Erythroblast (primary cell): ENCODE results near the gene RBM19.

Experiments
- DNase-seq, 2 experiments: peaks; one replicate each; lab custom pipeline; 2025; lab: John Stamatoyannopoulos, UW
- GATA1 ChIP-seq: IDR thresholded peaks from 2 replicates; pipeline ENCODE4 v1.6.1; 2011; ENCODE audit warnings: low read depth, mild to moderate bottlenecking, control low read depth, low read length, moderate library complexity
- POLR2A ChIP-seq: IDR thresholded peaks from 2 replicates; pipeline ENCODE4 v1.6.1; 2011; ENCODE audit warnings: mild to moderate bottlenecking, low read length

Gene RBM19

DNA sequence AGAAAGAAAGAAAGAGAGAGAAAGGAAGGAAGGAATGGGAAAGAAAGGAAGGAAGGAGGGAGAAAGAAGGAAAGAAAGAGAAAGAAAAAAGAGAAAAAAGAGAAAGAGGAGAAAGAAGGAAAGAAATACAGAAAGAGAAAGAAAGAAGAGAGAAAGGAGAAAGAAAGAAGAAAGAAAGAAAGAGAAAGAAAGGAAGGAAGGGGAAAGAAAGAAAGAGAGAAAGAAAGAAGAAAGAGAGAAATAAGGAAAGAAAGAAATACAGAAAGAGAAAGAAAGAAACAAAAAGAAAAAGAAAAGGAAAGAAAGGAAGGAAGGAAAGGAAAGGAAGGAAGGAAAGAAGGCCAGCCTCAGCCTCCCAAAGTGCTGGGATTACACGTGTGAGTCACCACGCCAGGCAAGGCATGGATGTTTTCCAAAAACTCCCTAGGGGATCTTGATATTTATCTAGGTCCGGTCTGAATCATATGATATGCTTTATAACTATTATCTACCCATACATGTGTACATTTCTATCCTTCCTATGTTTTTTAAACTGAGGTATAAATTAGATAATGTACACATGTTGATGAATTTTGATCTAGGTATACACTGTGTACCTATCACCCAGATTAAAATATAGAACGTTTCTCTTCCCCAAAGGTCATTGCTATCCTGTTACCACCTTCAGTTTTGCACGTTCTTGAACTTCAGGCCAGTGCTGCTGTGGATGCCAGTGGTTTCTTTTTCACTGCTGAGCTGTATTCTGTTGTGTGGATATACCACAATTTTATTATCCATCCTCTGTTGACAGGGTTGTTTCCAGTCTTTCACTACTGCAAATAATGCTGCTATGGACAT, 177.9 kb downstream of the RBM19 start:
- no peak for DNase-seq
- no peak for TF ChIP-seq POLR2A
- no peak for TF ChIP-seq GATA1

DNA sequence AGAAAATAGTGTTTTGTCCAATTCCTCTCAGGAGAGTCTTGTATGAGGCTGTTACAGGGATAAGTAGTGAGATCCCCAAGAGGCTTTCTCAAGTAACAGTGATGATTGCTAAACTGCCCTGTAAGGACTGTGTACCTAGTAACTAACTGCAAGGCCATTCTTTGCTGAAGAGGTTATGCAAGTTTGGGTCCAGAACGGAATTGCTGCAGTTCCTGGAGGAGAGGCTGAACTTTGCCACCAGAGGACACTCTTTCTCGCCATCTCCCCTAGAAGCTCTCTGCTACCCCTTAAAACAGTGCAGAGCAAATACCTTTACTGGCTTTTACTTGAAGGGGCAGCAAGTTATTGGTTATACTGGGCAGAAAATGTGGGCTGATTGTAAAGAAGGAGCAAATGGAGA, 180.0 kb downstream of the RBM19 start:
- TF ChIP-seq POLR2A (no peak), GATA1 (no peak)
- DNase-seq, result peak in 1 of 2 experiments; percentile 5

DNA sequence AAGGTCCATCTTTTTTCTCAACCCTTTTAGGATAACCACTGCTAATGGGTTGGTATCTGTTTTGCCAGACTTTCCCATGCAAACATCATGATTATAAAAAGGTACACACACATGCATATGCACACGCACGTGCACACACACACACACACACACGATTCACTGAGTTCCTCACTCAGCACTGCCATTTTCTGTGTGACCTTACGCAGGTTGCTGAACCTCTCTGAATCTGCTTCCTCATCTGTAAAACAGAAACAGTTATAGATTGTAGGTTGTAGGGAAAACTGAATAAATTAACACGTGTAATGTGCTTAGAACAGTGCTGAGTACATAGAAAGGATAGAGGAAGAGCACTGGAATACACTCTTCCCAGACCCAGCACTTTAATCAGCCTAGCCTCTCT, 182.3 kb downstream of the RBM19 start:
- TF ChIP-seq GATA1, result no peak
- TF ChIP-seq POLR2A, result no peak
- DNase-seq, result no peak

DNA sequence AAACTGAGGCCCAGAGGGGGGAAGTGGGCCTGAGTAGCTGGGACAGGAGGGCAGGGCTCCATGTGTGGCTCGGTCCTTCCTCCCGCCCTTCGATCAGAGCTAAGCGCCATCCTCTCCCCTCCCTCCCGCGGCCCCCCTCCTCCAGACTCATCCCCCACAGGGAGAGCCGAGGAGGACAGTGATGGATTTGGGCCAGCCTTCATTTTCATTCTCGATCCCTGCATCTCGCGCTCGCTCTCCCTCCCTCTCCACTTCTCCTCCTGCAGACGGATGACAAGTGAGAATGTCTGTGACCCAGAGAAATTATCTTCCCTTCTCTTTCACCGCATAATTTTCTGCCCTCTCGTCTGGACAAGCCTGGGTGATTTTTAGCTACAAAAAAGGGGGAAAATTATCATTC, 183.3 kb downstream of the RBM19 start:
- DNase-seq, result no peak
- TF ChIP-seq POLR2A (no peak), GATA1 (no peak)

DNA sequence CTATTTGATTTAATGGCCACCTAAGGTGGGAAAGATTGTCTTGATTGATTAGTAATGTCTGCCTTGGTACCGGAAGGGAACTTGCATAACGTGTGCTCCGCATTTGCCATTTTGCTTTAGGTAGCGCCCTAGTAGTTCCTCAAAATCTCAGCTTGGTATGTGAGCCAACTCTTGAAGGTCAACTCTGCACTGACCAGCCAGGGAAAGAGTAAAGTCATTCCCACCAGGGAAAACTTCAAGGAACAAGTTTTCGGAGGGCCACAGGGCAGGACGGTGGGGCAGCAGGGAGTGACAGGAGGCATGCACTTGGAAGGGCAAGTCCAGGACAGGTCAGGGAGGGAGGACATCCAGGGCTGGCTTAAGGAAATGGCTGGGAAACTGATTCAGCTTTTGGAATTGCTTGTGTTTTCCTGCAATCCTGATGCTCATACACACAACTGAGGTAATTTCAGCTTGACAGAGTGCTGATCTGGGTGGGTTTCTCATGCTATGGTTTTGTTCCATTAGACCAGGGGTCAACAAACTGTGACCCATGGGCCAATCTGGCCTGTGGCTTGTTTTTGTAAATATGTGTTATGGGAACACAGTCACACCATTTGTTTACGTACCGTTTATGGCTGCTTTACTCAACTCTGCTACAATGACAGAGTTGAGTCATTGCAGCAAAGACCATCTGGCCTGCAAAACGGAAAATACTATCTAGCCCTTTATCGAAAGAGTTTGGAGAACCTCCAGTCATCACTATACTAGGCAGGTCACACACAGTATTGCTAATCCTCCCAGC, 184.5 kb downstream of the RBM19 start:
- TF ChIP-seq GATA1 (no peak), POLR2A (no peak)
- DNase-seq, result no peak

DNA sequence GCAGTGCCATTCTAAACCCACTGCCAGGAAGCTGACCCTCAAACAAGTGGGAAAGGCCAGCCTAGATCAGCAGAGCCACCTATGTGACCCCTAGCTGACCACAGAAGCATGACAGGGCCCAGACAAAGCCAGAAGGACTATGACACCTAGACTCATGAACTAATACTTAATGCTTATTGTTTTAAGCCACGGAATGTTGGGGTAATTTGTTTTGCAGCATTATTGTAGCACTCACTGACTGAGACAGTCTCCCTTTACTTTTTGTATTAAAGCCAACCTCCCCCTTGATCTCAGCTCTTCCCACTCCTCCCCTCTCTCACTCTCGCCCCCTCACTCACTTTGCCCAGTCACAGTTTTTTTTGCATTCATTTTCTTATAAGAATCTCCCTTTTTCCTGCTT, 186.4 kb downstream of the RBM19 start:
- no peak for TF ChIP-seq POLR2A
- no peak for TF ChIP-seq GATA1
- no peak for DNase-seq

DNA sequence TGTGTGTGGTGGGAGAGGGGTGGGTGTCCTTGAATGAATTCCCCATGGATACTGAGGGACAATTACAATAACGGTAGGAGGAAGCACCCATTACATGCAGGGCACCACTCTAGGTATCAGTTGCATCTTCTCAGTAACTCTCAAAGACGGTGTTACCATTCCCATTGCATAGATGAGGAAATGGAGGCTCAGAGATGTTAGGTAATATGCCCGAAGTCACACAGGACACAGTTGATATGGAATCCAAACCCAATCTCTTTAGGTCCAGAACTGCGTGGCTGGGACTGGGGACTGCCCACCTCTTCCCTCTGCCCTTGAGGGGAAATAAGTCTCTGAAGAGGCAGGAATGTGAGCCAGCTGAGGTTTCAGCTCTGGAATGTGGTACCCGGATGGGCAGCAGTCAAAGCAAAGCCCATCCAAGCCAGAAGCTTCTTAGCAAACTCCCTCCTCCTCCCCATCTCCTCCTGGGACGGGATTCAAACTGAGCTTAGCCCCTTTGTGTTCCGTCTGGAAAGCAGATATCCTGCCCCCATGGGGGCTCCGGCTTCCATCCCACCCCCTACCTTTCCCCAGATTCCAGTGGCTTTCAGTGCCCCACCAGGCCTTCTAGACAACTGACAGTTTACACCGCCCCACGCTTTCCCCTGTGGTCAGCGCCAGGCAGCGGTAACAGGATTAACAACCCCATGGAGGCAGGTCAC, 187.5 kb downstream of the RBM19 start:
- no peak for DNase-seq
- TF ChIP-seq GATA1, result no peak
- TF ChIP-seq POLR2A, result no peak

DNA sequence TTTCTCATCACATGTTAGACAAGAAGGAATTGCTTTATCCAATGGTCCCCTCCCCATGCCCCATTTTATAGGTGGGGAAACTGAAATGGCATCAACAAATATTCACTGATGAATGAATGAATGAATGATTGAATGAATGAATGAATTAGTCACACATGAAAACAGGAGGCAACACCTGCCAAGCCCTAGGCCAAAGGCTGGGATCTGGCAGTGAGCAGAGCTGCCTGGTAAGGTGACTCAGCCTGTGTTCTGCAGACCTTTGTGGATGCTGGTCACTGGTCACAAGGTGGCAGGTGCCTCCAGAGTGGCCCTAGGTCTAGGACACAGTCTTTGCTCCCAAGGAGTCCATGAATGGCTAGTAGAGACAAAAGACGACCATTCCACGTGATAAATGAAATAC, 188.4 kb downstream of the RBM19 start:
- TF ChIP-seq GATA1, result no peak
- DNase-seq, result no peak

DNA sequence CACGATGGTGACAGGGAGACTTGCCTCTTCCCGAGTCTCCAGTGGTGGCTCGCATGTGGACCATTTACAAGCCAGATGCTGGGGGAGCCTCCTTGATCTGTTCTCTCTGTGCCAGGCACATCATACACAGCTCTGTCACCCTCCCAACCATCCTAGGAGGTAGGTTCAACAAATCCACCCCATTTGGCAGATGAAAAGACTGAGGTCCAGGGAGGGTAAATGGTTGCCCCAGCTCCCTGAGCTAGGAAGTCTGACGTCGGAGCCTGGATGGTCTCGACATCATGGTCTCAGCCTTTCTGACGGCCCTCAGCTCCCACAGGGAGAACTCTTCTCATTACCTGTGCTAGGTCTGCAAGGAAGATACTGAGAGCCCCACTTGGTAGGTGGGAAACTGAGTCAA, 189.6 kb downstream of the RBM19 start:
- TF ChIP-seq GATA1 (no peak), POLR2A (no peak)
- DNase-seq, result no peak

DNA sequence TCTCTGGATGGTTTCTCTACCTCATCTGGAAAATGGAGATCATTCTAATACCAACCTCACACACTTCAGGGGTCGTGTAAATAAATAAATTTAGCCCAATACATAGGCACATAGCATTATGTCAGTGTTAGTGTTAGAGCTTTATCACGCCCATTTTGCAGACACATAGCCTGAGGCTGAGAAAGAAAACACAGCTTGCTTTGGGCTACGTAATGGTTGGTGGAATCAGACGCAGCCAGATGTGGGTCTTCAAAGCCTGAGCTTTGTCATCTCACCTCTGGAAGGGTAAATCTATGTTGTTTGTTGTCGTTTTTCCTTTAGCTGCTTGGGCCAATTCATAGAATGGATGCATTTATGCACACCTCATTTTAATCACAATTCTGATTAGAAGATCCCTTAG, 191.6 kb downstream of the RBM19 start:
- TF ChIP-seq POLR2A, result no peak
- TF ChIP-seq GATA1, result no peak
- DNase-seq, result no peak

DNA sequence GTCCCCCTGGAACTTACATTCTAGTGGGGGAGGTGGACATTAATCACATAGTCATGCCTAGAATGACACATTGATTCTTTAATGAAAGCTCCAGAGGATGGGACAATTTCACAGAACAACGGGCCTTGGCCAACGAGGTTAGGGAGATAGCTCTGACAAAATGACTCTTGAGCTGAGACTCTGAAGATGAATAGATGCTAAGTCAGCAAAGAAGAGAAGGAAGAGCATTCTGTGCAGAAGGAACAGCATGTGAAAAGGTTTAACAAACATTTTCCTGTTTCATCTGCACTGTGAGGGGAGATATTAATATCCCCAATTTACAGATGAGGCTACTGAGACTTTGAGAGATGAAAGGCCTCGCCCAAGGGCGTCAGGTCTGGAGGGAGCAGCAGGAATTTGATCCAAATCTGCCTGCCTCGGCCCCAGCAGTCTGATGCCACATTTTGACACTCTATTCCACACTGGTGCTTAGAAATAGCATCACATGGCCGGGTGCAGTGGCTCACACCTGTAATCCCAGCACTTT, 193.6 kb downstream of the RBM19 start:
- TF ChIP-seq POLR2A, result no peak
- TF ChIP-seq GATA1, result no peak

DNA sequence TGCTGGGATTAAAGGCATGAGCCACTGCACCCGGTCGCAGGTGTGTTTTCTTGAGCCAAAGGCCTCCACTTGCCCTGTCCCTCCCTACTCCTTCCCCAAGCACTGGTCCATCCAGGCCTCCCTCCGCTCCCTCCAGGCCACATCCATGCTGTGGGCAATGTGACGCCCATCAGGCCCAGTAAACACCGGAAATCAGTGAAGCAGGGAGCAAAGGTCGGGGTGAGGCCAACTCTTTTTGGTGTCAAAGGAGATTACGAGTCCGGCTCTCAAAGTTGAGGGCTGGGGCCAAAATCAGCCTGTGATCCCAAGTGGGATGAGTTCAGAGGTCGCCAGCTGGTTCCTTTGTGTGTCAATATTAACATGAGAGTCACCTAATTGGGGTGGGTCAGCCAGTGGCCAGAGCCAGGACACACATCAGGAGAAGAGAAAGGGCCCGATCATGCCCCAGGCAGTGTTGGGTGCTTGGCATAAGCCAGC, 195.7 kb downstream of the RBM19 start:
- TF ChIP-seq GATA1 (no peak), POLR2A (no peak)
- no peak for DNase-seq

More for the DNA sequence above, 193.6 kb downstream of the RBM19 start:
- DNase-seq, result no peak

DNA sequence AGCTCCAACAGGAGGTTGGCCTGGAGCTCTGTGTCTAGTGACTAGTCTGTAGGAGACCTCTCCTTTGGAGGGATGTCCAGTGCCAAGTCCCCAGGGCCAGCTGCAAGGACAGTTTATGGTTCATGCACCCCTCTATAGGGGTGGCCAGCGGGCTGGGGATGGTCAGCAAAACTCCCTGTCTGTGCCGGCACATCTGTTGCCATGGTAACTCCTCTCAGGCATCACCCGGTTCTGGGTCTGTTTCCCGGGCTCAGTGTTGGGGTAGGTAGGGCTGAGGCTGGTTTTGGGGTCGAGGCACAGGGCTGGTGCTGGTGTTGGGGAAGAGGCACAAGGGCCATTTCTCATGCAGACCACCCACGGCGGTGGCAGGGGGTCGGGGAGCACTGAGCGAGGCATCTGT, 196.8 kb downstream of the RBM19 start:
- no peak for DNase-seq
- no peak for TF ChIP-seq POLR2A
- TF ChIP-seq GATA1, result no peak
